ENCODE measurements around the gene TENM3. TPM values are rescaled to one million over a fixed set of nuclear protein-coding genes. Genes with fewer than 3 reads are reported as not detected.

The TENM3 gene
- total and polyA plus RNA-seq, 10 of the 15 experiments (the other 5 are each of a cell fraction or from before 2014, with no cell fraction given) = 0.01 to 1.7 (median 0.08) TPM; not detected in 2

GRCh38 chr4:182240161-182241130 lies 2.8 kb upstream of the TENM3 start:
- no peaks in the 10 kb centered on the region for H3K27me3 ChIP-seq (replicated peaks in 1 of 2; ENCODE audit: control insufficient read depth in 2 of 2, insufficient read depth in 2 of 2, low read length in 1 of 2)
- no peak overlapping the region for H2AFZ ChIP-seq (ENCODE audit: control insufficient read depth, low read depth, low read length)
- FAIRE-seq = no peak
- ATAC-seq = no peak
- H3K9ac ChIP-seq (ENCODE audit: control insufficient read depth, insufficient read depth, low read length) = no peak overlapping the region
- intact Hi-C loops (cut with micrococcal nuclease; ENCODE audit: unreplicated experiment) = no loop called here
- POLR2A ChIA-PET = no interaction called here
- no peaks in the 10 kb centered on the region for H3K4me1 ChIP-seq (ENCODE audit: control insufficient read depth, insufficient read depth, low read length)
- RAD21 ChIA-PET (ENCODE audit: unreplicated experiment) = no interaction called here
- no peaks in the 10 kb centered on the region for H4K20me1 ChIP-seq (ENCODE audit: control insufficient read depth, insufficient read depth)
- H3K27ac ChIP-seq (ENCODE audit: control insufficient read depth, insufficient read depth) = no peak overlapping the region
- DNase-seq (ENCODE audit: low read depth, low spot score) = no peak
- H3K36me3 ChIP-seq (ENCODE audit: control insufficient read depth in 2 of 2, insufficient read depth in 2 of 2, low read length in 1 of 2) = no peaks in the 10 kb centered on the region
- H3K9me3 ChIP-seq (replicated peaks; ENCODE audit: control insufficient read depth, insufficient read depth, low read length) = no peaks in the 10 kb centered on the region
- SMC1A ChIA-PET (ENCODE audit: uncharacterized antibody, unreplicated experiment) = no interaction called here
- in situ Hi-C loops (cut with MboI) = no loop called here
- CTCF ChIA-PET = no interaction called here
- no peak overlapping the region for H3K4me3 ChIP-seq
- TF ChIP-seq RBBP5 (conservative IDR thresholded peaks at IDR 0.05) = no peak
- TF ChIP-seq TCF3 (IDR thresholded peaks at IDR 0.05; ENCODE audit: borderline replicate concordance, insufficient read depth, low read depth, low read length) = no peak
- no peak for TF ChIP-seq STAT1 (conservative IDR thresholded peaks at IDR 0.05)
- TF ChIP-seq CEBPB (IDR thresholded peaks at IDR 0.05; ENCODE audit: borderline replicate concordance in 1 of 2, low read depth in 2 of 2, low read length in 2 of 2) = no peak
- no peak for TF ChIP-seq HCFC1 (IDR thresholded peaks at IDR 0.05; ENCODE audit: low read length)
- TF ChIP-seq SRF (IDR thresholded peaks at IDR 0.05; ENCODE audit: low read depth in 2 of 2, low read length in 2 of 2) = no peak
- TF ChIP-seq RUNX3 (IDR thresholded peaks at IDR 0.05; ENCODE audit: low read length) = no peak
- TF ChIP-seq NFIC (IDR thresholded peaks at IDR 0.05; ENCODE audit: low read depth, low read length) = no peak
- TF ChIP-seq EED (IDR thresholded peaks at IDR 0.05; ENCODE audit: low read depth) = no peak
- TF ChIP-seq ZNF24 (IDR thresholded peaks at IDR 0.05) = no peak
- no peak for TF ChIP-seq IRF3 (IDR thresholded peaks at IDR 0.05)
- TF ChIP-seq GABPA (IDR thresholded peaks at IDR 0.05; ENCODE audit: low read depth) = no peak
- no peak for TF ChIP-seq NFYA (IDR thresholded peaks at IDR 0.05; ENCODE audit: borderline replicate concordance, low read depth, low read length)
- no peak for TF ChIP-seq SUZ12 (IDR thresholded peaks at IDR 0.05; ENCODE audit: unreplicated experiment)
- no peak for TF ChIP-seq EP300 (IDR thresholded peaks at IDR 0.05; ENCODE audit: borderline replicate concordance in 1 of 2, control insufficient read depth in 1 of 2, low read depth in 2 of 2, low read length in 2 of 2)
- TF ChIP-seq HDAC2 (IDR thresholded peaks at IDR 0.05) = no peak
- no peak for TF ChIP-seq SKIL (IDR thresholded peaks at IDR 0.05; ENCODE audit: low read depth, poor library complexity, severe bottlenecking)
- no peak for TF ChIP-seq KAT2A (conservative IDR thresholded peaks at IDR 0.05; ENCODE audit: control insufficient read depth, low read depth, low read length)
- no peak overlapping the region for H3K4me2 ChIP-seq (ENCODE audit: control insufficient read depth, insufficient read depth)
- 33% methylated on average over 18 of the region's 18 CpGs for WGBS (ENCODE audit: insufficient coverage, insufficient replicate concordance, low lambda C conversion rate, missing lambda C conversion rate)
- no TSS peak for BruUV-seq (replicated peaks)
- no peaks in the 10 kb centered on the region for H3K79me2 ChIP-seq (ENCODE audit: control insufficient read depth, insufficient read depth, low read length)

All from GM12878 (cell line).